GM19035 (cell line): Measurements from ENCODE around the gene SNX10.

Source experiments
- ATAC-seq: cut with Tn5 transposase; IDR thresholded peaks from one replicate; pipeline ENCODE4 v1.9.1; 2021; ENCODE audit not compliant: unreplicated experiment

The SNX10 gene

GRCh38 chr7:26295586-26295985, 3.9 kb downstream of the SNX10 start:
- ATAC-seq: no peak

DNA sequence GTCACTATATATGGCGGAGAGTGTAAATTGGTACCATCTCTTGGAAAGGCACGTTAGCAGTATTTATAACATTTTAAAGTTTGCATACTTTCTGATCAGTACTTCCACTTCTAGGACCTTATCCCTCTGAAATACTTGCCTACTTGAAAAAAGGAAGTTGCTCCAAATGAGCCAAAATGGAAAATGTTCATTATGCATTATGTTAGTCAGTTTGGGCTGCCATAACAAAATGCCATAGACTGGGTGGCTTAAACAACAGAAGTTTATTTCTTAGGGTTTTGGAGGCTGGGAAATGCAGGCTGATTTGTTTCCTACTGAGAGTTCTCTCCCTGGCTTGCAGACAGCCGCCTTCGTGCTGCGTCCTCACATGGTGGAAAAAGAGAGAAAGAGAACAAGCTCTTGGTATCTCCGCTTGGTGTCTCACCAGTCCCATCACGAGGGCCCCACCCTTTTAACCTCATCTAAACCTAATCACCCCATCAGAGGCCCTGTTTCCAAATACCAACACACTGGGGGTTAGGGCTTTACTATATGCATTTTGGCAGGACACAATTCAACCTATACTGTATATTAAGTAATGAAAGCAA, 6.9 kb downstream of the SNX10 start:
- no peak for ATAC-seq

DNA sequence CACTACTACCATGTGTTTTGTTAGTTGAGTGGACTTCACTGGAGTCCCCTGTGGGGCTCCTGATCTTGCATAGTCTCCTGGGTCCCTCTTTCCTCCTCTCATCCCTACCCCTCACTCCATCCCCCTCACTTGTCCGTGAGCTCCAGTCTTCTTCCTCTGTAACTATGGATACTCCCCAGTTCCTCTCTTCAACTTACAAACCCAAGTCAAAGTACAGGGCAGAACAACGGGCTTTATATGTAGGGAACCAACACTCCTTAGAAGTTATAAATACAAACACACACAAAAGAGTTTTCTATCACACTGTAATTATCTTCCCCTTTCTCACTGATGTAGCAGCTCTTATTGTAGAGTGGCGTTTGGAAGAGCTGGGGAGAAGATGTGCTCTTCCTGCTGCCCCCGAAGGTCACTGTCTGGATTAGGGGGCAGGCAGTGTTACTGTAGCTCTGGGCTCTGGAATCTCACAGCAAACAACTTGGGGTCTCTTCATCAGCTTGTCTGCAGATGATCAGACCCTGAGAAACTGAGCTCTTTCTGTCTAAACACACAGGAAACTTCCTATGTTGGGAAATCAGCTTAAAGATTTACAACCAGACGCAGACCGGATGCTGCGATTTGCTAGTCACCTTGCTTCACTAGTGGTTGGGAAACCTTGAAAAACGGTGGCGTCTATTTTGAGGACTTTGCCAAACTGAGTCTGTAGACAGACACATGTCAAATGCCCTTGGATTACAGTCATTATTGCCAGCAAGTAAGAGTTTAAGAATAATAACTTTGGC, 13.6 kb downstream of the SNX10 start:
- no peak for ATAC-seq

GRCh38 chr7:26305869-26306665, 14.4 kb downstream of the SNX10 start:
- ATAC-seq: no peak

DNA sequence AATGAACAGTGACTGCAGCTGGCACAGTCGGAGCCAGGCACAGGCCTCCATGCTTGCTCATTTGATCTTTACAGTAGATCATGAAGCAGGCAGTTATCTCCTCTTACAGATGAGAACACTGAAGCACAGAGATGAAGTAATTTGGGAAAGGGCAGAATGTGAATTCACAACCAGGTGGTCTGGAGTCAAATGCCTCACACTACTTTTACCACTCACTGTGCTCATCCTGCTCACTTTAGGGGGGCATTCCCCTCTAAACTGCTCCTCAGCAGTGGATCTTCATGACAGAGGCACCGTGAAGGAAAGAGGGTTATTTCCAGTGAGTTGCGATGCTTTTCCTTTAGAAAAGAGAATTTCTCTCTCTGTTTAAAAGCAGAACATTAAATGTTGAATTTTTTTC, 15.1 kb downstream of the SNX10 start:
- no peak for ATAC-seq

DNA sequence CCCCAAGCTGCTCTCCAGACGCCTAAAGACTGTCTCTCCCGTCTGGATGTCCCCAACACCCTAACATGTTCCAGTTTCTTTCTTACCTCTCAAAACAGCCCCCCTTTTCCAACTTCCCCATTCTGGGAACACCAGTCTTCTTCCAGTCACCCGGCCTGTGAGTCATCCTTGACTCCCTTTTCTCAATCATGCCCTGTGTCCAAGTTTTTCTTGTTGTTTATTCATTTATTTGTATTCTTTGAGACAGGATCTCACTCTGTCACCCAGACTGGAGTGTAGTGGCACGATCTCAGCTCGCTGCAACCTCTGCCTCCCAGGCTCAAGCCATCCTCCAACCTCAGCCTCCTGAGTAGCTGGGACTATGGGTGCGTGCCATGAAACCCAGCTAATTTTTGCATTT, 15.6 kb downstream of the SNX10 start:
- ATAC-seq: no peak

DNA sequence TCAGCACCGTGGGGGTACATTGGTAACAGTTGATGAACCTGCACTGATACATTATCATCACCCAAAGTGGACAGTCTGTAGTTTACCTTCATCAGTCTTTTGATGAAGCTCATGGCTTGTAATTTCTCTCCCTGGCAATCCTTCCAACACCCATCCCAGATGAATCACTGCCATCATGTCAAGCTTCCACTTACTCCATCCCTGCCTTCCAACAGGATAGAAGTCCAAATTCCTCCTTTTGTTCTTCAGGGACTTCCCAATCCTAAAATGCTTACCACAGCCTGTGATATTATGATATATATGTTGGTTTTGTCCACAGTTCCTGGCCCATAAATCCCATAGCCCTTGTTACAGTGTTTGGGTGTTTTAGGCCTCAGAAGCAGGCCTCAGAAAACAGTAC, 16.1 kb downstream of the SNX10 start:
- no peak for ATAC-seq

- no peak for ATAC-seq
Measured at GRCh38 chr7:26308551-26308950, 16.9 kb downstream of the SNX10 start.

DNA sequence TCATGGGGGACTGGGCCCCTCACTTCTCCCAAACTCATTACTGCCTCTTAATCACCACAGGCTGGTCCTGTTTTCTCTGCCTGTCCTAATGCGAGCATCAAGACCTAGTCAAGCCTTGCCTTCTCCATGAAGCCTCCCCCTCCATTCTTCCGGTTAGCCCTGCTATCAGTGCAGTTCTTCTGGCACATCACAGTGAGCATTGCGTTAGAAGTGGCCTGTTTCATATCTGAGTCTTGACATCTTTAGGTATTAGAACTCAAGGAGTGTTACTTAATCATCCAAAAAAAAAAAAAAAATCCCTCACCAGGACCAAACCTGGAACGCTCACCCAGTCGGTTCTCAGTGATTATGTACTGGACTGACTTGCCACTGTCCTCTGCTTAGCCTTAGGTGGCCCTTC, 17.4 kb downstream of the SNX10 start:
- ATAC-seq: no peak

GRCh38 chr7:26311798-26312197, 20.1 kb downstream of the SNX10 start:
- ATAC-seq: no peak

- no peak for ATAC-seq
Measured at GRCh38 chr7:26317211-26317610, 25.5 kb downstream of the SNX10 start.

GRCh38 chr7:26318921-26319320, 27.3 kb downstream of the SNX10 start:
- ATAC-seq: no peak

- ATAC-seq: no peak
Measured at GRCh38 chr7:26319636-26320035, 28.0 kb downstream of the SNX10 start.

- ATAC-seq: no peak
Measured at GRCh38 chr7:26320878-26321277, 29.2 kb downstream of the SNX10 start.

- no peak for ATAC-seq
Measured at GRCh38 chr7:26321435-26321834, 29.8 kb downstream of the SNX10 start.

DNA sequence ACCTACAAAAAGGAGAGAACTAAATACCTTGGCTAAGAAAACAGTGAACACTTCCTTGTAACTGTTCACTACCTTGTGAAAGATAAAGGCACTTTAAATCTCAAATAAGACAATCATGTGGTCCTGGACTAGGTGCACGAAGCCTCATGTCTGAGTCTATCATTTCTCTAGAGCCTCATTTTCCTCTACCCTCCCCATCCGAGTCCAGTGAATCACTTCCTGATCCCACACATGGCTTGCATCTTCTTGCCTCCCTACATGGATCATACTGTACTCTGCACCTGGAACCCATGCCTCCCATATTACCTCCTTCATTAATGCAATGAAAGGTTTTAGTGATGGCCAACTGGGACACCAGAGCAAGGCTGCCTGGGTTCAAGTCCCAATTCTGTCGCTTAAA, 34.5 kb downstream of the SNX10 start:
- no peak for ATAC-seq

GRCh38 chr7:26328498-26329390, 37.1 kb downstream of the SNX10 start:
- no peak for ATAC-seq

DNA sequence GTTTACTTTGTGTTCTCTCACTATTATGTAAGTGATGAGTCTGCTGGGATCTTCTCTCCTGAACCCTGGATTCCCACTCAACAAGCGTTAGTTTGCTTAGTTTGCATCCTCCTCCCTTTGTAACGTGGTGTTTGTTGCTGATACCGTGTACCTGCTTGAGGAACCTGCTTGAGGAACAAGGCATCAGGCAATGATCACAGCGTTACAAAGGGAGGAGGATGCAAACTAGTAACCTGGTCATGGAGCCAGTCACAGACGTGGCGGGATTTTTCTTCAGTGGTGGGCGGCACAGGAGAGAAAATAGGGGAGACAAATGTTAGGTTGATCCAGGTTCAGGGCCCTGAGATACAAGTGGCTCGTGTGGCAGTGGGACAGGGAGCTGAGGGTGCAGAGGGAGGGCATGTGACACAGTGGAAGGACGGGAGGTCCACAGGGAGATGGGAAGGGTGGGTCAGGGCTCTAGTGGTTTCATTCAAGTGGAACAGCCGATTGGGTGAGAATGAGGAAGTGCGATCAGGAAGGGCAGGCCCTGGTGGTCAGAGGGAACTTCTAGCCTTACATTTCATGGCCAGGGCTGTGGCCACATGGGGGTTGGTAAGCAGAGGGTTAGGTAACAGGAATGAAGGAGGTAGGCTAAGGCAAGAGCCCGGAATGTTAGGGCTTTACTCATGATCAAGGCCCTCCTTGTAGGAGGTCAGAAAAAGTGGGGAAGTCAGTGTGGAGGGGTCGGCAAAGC, 38.0 kb downstream of the SNX10 start:
- no peak for ATAC-seq

GRCh38 chr7:26331113-26331512, 39.5 kb downstream of the SNX10 start:
- no peak for ATAC-seq

DNA sequence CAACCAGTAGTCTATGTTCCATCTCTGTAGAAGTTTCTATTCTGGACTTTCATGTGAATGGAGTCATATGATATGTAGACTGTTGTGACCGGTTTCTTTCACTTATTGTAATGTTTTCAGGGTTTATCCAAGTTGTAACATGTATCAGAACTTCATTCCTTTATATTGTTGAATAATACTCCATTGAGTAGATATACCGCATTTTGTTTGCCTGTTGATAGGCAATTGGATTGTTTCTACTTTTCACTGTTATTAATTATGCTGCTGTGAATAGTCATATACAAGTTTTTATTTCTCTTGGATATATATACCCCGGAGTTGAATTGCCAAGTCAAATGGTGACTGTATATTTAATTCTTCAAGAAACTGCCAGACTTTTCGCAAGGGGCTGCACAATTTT, 40.1 kb downstream of the SNX10 start:
- ATAC-seq: no peak
